K562 (cell line): ENCODE data around the gene HSPA1L. TPM values are rescaled to one million over a fixed set of nuclear protein-coding genes. Genes with fewer than 3 reads are reported as not detected.

Experiments used
- HLTF ChIP-seq: fragments of 450-650 bp; IDR thresholded peaks from 2 replicates; pipeline ENCODE4 v1.6.1; 2016
- JUND ChIP-seq, 2 experiments: IDR thresholded peaks; 2 replicates in 1 of 2; 3 replicates in 1 of 2; pipeline ENCODE4 v1.6.1; 2011; ENCODE audit warnings: borderline replicate concordance in 2 of 2, low read depth in 2 of 2, low read length in 2 of 2, improper control_type of control experiment in 1 of 2, missing biosample characterization in 1 of 2, missing genetic modification characterization in 1 of 2, missing genetic modification reagents in 1 of 2
- NR1H2 ChIP-seq: sonication (generic); formaldehyde crosslinking; IDR thresholded peaks from 2 replicates; pipeline ENCODE4 v1.4.0; 2020; ENCODE audit warnings: mild to moderate bottlenecking, missing genetic modification reagents
- SRSF9 ChIP-seq: fragments of 200-400 bp; formaldehyde crosslinking; IDR thresholded peaks from 2 replicates; pipeline ENCODE4 v1.6.1; 2017; ENCODE audit warnings: low read depth, low read length, borderline replicate concordance
- TAF1 ChIP-seq: IDR thresholded peaks from 2 replicates; pipeline ENCODE4 v1.6.1; 2011; ENCODE audit warnings: mild to moderate bottlenecking, low read length, moderate library complexity; ENCODE audit not compliant: insufficient read depth, control insufficient read depth, severe bottlenecking; ENCODE audit errors: extremely low read depth
- ZBTB7A ChIP-seq: IDR thresholded peaks from 2 replicates; pipeline ENCODE4 v1.6.1; 2011; ENCODE audit warnings: low read depth, mild to moderate bottlenecking, low read length, moderate library complexity, borderline replicate concordance; ENCODE audit not compliant: control insufficient read depth
- ZNF263 ChIP-seq: sonication (generic); formaldehyde crosslinking; IDR thresholded peaks from 2 replicates; pipeline ENCODE4 v1.8.0; 2022; ENCODE audit warnings: mild to moderate bottlenecking, missing genetic modification reagents, borderline replicate concordance
- ZNF354B ChIP-seq: fragments of 250-450 bp; sonication (Bioruptor Pico); IDR thresholded peaks from 2 replicates; pipeline ENCODE4 v1.4.0; 2020
- polyA plus RNA-seq, 8 experiments: library from polyadenylated mRNA; depleted of rRNA in 4 of 8; stranded (reverse) in 5 of 8; unstranded in 3 of 8; fragments of >200 nt; fragmentation: Nextera tagmentation in 2 of 8; fragmentation: Illumina TruSeq in 1 of 8; extraction: Ambion mirVana in 2 of 8; extraction: Trizol in 1 of 8; gene quantifications; 2 replicates each; pipeline versions ENCODE4 v1.2.1 to v1.2.3, GENCODE V29; 2011 to 2014; ENCODE audit warnings: inconsistent platforms in 1 of 8, missing spikeins in 1 of 8
- total RNA-seq, 7 experiments: library from RNA; depleted of rRNA in 6 of 7; stranded (reverse); fragments of >200 nt in 6 of 7; fragmentation: Illumina TruSeq in 2 of 7; extraction: Trizol in 2 of 7; gene quantifications; 2 replicates each; pipeline versions ENCODE4 v1.2.1 to v1.2.3, GENCODE V29; 2011 to 2021; ENCODE audit warnings: low replicate concordance in 1 of 7
- TF ChIP-seq, protein P1 (sequence below): sonication (generic); formaldehyde crosslinking; IDR thresholded peaks from 2 replicates; pipeline ENCODE4 v1.8.1; 2023; ENCODE audit warnings: missing genetic modification reagents, mild to moderate bottlenecking, borderline replicate concordance
- TF ChIP-seq, protein P2 (sequence below), 2 experiments: IDR thresholded peaks; 2 replicates each; pipeline ENCODE4 v1.6.1; 2012; ENCODE audit warnings: improper control_type of control experiment in 2 of 2, low read depth in 2 of 2, low read length in 2 of 2, borderline replicate concordance in 1 of 2
- TF ChIP-seq, protein P3 (sequence below): fragments of 250-450 bp; sonication (Bioruptor Pico); IDR thresholded peaks from 2 replicates; pipeline ENCODE4 v1.4.0; 2020

The HSPA1L gene
- total and polyA plus RNA-seq, 9 of the 15 experiments (the other 6 are each of a cell fraction or from before 2014, with no cell fraction given): 0.14 to 2.1 (median 1.3) TPM

DNA sequence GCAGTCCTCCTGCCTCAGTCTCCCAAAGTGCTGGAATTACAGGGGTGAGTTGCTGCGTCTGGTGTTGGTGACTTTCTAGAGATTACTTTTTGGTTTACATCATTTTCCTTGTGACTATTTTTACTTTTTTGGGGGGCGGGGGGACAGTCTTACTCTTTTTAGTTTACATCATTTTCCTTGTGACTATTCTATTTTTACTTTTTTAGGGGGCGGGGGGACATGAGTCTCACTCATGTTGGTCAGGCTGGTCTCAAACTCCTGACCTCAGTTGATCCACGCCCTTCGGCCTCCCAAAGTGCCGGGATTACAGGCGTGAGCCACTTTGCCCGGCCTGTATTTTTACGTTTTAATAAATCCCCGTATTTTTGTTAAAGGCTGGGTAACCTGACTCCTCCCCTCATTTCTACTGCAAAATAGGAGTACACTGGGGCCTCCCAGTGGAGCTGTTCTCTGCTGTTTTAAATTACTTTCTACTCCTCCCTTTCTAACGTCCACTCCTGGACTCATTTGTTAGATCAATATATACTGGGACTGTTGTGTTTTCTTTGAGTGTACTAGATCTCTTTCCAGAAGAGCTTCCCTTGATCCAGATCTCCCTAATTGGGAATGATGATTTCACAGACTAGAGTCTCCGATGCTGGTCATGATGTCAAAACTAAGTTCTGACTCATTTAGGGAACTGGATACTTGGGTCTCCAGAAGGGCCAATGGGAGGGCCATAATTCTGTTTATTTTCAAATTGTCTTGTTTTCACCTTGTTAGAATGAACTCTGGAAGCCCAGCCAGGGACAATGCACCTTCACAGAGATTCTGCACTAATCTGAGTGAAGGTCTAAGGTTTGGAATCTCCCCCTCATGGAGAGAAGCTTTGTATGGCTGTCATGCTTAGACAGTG lies 21.6 kb upstream of the HSPA1L start (continued):
- TF ChIP-seq, protein P1, sequence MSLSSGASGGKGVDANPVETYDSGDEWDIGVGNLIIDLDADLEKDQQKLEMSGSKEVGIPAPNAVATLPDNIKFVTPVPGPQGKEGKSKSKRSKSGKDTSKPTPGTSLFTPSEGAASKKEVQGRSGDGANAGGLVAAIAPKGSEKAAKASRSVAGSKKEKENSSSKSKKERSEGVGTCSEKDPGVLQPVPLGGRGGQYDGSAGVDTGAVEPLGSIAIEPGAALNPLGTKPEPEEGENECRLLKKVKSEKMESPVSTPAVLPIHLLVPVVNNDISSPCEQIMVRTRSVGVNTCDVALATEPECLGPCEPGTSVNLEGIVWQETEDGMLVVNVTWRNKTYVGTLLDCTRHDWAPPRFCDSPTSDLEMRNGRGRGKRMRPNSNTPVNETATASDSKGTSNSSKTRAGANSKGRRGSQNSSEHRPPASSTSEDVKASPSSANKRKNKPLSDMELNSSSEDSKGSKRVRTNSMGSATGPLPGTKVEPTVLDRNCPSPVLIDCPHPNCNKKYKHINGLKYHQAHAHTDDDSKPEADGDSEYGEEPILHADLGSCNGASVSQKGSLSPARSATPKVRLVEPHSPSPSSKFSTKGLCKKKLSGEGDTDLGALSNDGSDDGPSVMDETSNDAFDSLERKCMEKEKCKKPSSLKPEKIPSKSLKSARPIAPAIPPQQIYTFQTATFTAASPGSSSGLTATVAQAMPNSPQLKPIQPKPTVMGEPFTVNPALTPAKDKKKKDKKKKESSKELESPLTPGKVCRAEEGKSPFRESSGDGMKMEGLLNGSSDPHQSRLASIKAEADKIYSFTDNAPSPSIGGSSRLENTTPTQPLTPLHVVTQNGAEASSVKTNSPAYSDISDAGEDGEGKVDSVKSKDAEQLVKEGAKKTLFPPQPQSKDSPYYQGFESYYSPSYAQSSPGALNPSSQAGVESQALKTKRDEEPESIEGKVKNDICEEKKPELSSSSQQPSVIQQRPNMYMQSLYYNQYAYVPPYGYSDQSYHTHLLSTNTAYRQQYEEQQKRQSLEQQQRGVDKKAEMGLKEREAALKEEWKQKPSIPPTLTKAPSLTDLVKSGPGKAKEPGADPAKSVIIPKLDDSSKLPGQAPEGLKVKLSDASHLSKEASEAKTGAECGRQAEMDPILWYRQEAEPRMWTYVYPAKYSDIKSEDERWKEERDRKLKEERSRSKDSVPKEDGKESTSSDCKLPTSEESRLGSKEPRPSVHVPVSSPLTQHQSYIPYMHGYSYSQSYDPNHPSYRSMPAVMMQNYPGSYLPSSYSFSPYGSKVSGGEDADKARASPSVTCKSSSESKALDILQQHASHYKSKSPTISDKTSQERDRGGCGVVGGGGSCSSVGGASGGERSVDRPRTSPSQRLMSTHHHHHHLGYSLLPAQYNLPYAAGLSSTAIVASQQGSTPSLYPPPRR (CRISPR knock-in tag): 0 out of 2 replicates have a peak, but pooled peaks have one; percentile 57
- TF ChIP-seq ZNF263 (CRISPR knock-in tag) (0 out of 2 replicates have a peak, but pooled peaks have one; percentile 33), ZNF354B (CRISPR knock-in tag) (no peak), HLTF (peak; percentile 29; the same call in 1 of the 2 replicates), JUND (IDR thresholded peaks at IDR 0.05; ENCODE audit: borderline replicate concordance, low read depth, low read length) (peak; percentile 7; the same call in 1 of the 2 replicates), JUND (tag; IDR thresholded peaks at IDR 0.05; ENCODE audit: borderline replicate concordance, low read depth, low read length) (no peak), TAF1 (peak; percentile 14), ZBTB7A (no peak), SRSF9 (no peak), NR1H2 (CRISPR knock-in tag) (peak; percentile 25; the same call in 1 of the 2 replicates)
- TF ChIP-seq, protein P2, sequence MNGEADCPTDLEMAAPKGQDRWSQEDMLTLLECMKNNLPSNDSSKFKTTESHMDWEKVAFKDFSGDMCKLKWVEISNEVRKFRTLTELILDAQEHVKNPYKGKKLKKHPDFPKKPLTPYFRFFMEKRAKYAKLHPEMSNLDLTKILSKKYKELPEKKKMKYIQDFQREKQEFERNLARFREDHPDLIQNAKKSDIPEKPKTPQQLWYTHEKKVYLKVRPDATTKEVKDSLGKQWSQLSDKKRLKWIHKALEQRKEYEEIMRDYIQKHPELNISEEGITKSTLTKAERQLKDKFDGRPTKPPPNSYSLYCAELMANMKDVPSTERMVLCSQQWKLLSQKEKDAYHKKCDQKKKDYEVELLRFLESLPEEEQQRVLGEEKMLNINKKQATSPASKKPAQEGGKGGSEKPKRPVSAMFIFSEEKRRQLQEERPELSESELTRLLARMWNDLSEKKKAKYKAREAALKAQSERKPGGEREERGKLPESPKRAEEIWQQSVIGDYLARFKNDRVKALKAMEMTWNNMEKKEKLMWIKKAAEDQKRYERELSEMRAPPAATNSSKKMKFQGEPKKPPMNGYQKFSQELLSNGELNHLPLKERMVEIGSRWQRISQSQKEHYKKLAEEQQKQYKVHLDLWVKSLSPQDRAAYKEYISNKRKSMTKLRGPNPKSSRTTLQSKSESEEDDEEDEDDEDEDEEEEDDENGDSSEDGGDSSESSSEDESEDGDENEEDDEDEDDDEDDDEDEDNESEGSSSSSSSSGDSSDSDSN (IDR thresholded peaks at IDR 0.05; ENCODE audit: borderline replicate concordance in 1 of 2, low read depth in 2 of 2, low read length in 2 of 2): no peak
- TF ChIP-seq, protein P3, sequence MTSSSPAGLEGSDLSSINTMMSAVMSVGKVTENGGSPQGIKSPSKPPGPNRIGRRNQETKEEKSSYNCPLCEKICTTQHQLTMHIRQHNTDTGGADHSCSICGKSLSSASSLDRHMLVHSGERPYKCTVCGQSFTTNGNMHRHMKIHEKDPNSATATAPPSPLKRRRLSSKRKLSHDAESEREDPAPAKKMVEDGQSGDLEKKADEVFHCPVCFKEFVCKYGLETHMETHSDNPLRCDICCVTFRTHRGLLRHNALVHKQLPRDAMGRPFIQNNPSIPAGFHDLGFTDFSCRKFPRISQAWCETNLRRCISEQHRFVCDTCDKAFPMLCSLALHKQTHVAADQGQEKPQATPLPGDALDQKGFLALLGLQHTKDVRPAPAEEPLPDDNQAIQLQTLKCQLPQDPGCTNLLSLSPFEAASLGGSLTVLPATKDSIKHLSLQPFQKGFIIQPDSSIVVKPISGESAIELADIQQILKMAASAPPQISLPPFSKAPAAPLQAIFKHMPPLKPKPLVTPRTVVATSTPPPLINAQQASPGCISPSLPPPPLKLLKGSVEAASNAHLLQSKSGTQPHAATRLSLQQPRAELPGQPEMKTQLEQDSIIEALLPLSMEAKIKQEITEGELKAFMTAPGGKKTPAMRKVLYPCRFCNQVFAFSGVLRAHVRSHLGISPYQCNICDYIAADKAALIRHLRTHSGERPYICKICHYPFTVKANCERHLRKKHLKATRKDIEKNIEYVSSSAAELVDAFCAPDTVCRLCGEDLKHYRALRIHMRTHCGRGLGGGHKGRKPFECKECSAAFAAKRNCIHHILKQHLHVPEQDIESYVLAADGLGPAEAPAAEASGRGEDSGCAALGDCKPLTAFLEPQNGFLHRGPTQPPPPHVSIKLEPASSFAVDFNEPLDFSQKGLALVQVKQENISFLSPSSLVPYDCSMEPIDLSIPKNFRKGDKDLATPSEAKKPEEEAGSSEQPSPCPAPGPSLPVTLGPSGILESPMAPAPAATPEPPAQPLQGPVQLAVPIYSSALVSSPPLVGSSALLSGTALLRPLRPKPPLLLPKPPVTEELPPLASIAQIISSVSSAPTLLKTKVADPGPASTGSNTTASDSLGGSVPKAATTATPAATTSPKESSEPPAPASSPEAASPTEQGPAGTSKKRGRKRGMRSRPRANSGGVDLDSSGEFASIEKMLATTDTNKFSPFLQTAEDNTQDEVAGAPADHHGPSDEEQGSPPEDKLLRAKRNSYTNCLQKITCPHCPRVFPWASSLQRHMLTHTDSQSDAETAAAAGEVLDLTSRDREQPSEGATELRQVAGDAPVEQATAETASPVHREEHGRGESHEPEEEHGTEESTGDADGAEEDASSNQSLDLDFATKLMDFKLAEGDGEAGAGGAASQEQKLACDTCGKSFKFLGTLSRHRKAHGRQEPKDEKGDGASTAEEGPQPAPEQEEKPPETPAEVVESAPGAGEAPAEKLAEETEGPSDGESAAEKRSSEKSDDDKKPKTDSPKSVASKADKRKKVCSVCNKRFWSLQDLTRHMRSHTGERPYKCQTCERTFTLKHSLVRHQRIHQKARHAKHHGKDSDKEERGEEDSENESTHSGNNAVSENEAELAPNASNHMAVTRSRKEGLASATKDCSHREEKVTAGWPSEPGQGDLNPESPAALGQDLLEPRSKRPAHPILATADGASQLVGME (CRISPR knock-in tag): no peak
